PC-9 (cell line): ENCODE measurements around the gene SEL1L3. TPM values are rescaled to one million over a fixed set of nuclear protein-coding genes. Genes with fewer than 3 reads are reported as not detected.

Experiments
- BruUV-seq: library from RNA; stranded (reverse); fragments of 400-500 nt; replicated peaks from 2 replicates; lab custom pipeline; 2021; lab: Mats Ljungman, UMichigan
- CTCF ChIA-PET: fragments of 300-600 bp; sonication (Branson Sonifier 250); formaldehyde crosslinking; loops from one replicate; lab custom pipeline; 2022; ENCODE audit warnings: antibody characterized with exemption; lab: Charles Lee
- POLR2A ChIA-PET: fragments of 300-600 bp; sonication (Branson Sonifier 250); formaldehyde crosslinking; loops from one replicate; lab custom pipeline; 2022; ENCODE audit warnings: antibody characterized with exemption; ENCODE audit not compliant: unreplicated experiment; lab: Charles Lee
- DNase-seq, 2 experiments: peaks; one replicate each; pipeline versions ENCODE4 v3.0.0 to v3.0.0-alpha.2; 2015 to 2022; ENCODE audit warnings: mixed read lengths in 1 of 2
- H2AFZ ChIP-seq: fragments of 200-600 bp; sonication (generic); 2 replicates; pipeline ENCODE4 v1.8.1; 2017; ENCODE audit warnings: antibody characterized with exemption
- H3F3A ChIP-seq: fragments of 200-600 bp; sonication (generic); 2 replicates; pipeline ENCODE4 v1.8.1; 2017; ENCODE audit warnings: antibody characterized with exemption, mild to moderate bottlenecking, low read depth; ENCODE audit not compliant: insufficient read depth
- H3K27ac ChIP-seq: fragments of 200-600 bp; sonication (generic); 2 replicates; pipeline ENCODE4 v1.6.1; 2016; ENCODE audit warnings: mixed run types
- H3K27me3 ChIP-seq: fragments of 200-600 bp; sonication (generic); 2 replicates; pipeline ENCODE4 v1.6.1; 2016; ENCODE audit warnings: low read depth, mixed run types; ENCODE audit not compliant: insufficient read depth
- H3K36me3 ChIP-seq: fragments of 200-600 bp; sonication (generic); 2 replicates; pipeline ENCODE4 v1.6.1; 2016; ENCODE audit warnings: low read depth, mixed run types
- H3K4me1 ChIP-seq: fragments of 200-600 bp; sonication (generic); replicated peaks from 2 replicates; pipeline ENCODE4 v1.6.1; 2016; ENCODE audit warnings: mixed run types; ENCODE audit not compliant: insufficient read depth
- H3K4me2 ChIP-seq: fragments of 200-600 bp; sonication (generic); 2 replicates; pipeline ENCODE4 v1.6.1; 2017; ENCODE audit warnings: mixed run types
- H3K4me3 ChIP-seq: fragments of 200-600 bp; sonication (generic); 2 replicates; pipeline ENCODE4 v1.6.1; 2016; ENCODE audit warnings: mixed run types
- H3K79me2 ChIP-seq: fragments of 200-600 bp; sonication (generic); 2 replicates; pipeline ENCODE4 v1.6.1; 2017; ENCODE audit warnings: low read depth, mixed run types
- H3K9me2 ChIP-seq: fragments of 200-600 bp; sonication (generic); 2 replicates; pipeline ENCODE4 v1.8.1; 2017; ENCODE audit warnings: mild to moderate bottlenecking; ENCODE audit not compliant: insufficient read depth
- H3K9me3 ChIP-seq: fragments of 200-600 bp; sonication (generic); 2 replicates; pipeline ENCODE4 v1.8.1; 2016; ENCODE audit warnings: low read depth; ENCODE audit not compliant: insufficient read depth
- H4K20me1 ChIP-seq: fragments of 200-600 bp; sonication (generic); 2 replicates; pipeline ENCODE4 v1.8.1; 2017; ENCODE audit not compliant: insufficient read depth
- EZH2 ChIP-seq: fragments of 200-600 bp; sonication (generic); IDR thresholded peaks from 2 replicates; pipeline ENCODE4 v1.8.0; 2017; ENCODE audit warnings: antibody characterized with exemption, low read depth
- intact Hi-C: fragments of 100-400 bp; cut with micrococcal nuclease; formaldehyde crosslinking; loops from one replicate; pipeline ENCODE4 v1.10.0; 2022; ENCODE audit not compliant: unreplicated experiment
- total RNA-seq: library from RNA; stranded (reverse); gene quantifications from 2 replicates; pipeline ENCODE4 v1.2.3, GENCODE V29; 2021
- TF ChIP-seq, protein P1 (sequence below): fragments of 200-600 bp; sonication (generic); conservative IDR thresholded peaks from 2 replicates; pipeline ENCODE4 v1.6.1; 2017; ENCODE audit warnings: mixed run types, antibody characterized with exemption, mild to moderate bottlenecking, moderate library complexity

SEL1L3 gene
- total RNA-seq, 1 experiment from 2014 or later: 79.2 TPM

DNA sequence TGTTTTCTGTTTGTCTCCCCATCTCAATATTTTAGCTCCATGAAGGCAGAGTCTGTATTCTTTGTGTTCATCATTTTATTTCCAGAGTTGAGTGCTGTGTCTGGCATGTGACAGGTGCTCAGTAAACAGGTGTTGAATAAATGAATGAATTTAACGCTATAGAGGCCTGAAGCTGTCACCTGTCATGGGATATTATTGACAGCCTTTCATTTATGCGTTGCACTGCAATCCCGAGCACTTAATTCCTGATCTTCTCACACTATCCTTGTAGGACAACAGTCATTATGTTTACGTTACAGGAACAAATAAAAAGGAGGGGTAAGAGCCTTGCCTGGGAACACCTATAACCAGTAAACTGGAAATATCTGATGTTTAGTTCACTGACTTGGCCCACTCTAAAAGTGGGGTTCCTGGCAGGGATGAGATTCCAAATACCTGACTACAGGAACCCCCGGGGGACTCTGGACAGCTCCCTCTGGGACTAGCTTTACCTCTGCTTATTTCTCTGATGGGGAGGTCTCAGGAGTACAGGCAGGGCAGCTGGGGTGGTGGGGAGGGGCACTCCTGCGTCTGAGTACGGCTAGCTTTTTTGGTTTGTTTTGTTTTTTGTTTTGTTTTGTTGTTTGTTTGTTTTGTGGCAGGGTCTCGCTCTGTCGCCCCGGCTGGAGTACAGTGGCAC, 36.6 kb downstream of the SEL1L3 start:
- no peaks in the 10 kb centered on the region for H3K4me1 ChIP-seq
- CTCF ChIA-PET: no interaction called here
- H3K9me2 ChIP-seq: no peaks in the 10 kb centered on the region
- POLR2A ChIA-PET: no interaction called here
- DNase-seq: no peak
- no peaks in the 10 kb centered on the region for H3K36me3 ChIP-seq
- TF ChIP-seq, protein P1, sequence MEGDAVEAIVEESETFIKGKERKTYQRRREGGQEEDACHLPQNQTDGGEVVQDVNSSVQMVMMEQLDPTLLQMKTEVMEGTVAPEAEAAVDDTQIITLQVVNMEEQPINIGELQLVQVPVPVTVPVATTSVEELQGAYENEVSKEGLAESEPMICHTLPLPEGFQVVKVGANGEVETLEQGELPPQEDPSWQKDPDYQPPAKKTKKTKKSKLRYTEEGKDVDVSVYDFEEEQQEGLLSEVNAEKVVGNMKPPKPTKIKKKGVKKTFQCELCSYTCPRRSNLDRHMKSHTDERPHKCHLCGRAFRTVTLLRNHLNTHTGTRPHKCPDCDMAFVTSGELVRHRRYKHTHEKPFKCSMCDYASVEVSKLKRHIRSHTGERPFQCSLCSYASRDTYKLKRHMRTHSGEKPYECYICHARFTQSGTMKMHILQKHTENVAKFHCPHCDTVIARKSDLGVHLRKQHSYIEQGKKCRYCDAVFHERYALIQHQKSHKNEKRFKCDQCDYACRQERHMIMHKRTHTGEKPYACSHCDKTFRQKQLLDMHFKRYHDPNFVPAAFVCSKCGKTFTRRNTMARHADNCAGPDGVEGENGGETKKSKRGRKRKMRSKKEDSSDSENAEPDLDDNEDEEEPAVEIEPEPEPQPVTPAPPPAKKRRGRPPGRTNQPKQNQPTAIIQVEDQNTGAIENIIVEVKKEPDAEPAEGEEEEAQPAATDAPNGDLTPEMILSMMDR: no peak
- no peak for TF ChIP-seq EZH2
- H3K9me3 ChIP-seq: no peaks in the 10 kb centered on the region
- no peaks in the 10 kb centered on the region for H3F3A ChIP-seq
- no peaks in the 10 kb centered on the region for H4K20me1 ChIP-seq
- no peak overlapping the region for H3K27ac ChIP-seq
- H3K79me2 ChIP-seq: no peaks in the 10 kb centered on the region
- BruUV-seq: no TSS peak
- H2AFZ ChIP-seq: no peak overlapping the region
- intact Hi-C loops: no loop called here
- H3K4me2 ChIP-seq: no peak overlapping the region
- no peaks in the 10 kb centered on the region for H3K27me3 ChIP-seq
- H3K4me3 ChIP-seq: no peak overlapping the region

DNA sequence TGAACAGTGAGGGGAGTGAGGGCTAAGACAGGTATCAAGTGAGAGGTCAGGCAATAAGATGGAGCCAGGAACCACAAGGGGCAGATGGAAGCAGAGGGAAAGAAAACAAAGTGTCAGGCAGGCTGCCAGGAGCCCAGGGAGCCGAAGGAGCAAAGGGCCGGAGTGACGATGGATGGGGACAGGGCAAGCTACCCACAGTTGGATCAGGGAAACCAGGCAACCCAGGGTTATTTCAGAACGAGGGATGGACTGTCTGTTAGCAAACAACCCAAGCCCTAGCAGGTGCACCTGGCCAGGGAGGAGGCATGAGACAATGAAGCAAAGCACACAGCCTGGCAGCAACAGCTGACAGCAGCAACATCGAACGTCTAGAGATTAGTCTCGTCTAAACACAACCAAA, 39.2 kb downstream of the SEL1L3 start:
- H3K36me3 ChIP-seq: no peaks in the 10 kb centered on the region
- H3K4me2 ChIP-seq: no peak overlapping the region
- CTCF ChIA-PET: no interaction called here

DNA sequence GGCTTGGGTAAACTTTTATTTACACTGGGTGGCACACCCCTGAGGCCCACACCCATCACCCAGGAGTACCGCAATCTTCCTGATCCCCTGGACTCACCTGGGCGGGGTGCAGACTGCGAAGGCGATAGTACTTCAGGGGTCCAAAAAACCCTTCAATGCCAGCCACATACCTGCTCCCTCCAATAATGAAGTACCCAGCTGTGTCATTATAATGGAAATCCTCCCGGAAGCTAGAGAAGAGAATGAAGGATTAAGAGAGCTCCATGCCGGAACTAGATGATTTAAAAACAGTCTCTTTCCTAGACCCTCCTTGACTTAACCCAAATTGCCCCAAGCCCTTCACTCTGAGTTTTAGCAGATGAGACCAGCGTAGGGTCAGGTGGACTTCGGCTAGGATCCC, 40.9 kb downstream of the SEL1L3 start:
- Histone ChIP-seq H3K27ac (no peak overlapping the region), H3K4me3 (no peak overlapping the region), H4K20me1 (no peaks in the 10 kb centered on the region), H3K79me2 (no peaks in the 10 kb centered on the region), H3K36me3 (no peaks in the 10 kb centered on the region), H3F3A (no peaks in the 10 kb centered on the region), H3K9me2 (no peaks in the 10 kb centered on the region), H3K4me2 (no peak overlapping the region), H3K4me1 (no peaks in the 10 kb centered on the region), H3K9me3 (no peaks in the 10 kb centered on the region), H3K27me3 (no peaks in the 10 kb centered on the region), H2AFZ (no peak overlapping the region)
- BruUV-seq: no TSS peak
- intact Hi-C loops: no loop called here
- POLR2A ChIA-PET: no interaction called here
- CTCF ChIA-PET: no interaction called here
- TF ChIP-seq EZH2: no peak
- TF ChIP-seq, protein P1: no peak
- DNase-seq: no peak

More for the DNA sequence above, 39.2 kb downstream of the SEL1L3 start:
- no peak overlapping the region for H3K27ac ChIP-seq
- no peak for DNase-seq
- POLR2A ChIA-PET: no interaction called here
- no peak for TF ChIP-seq EZH2
- TF ChIP-seq, protein P1: no peak
- no peaks in the 10 kb centered on the region for H3K79me2 ChIP-seq
- no peaks in the 10 kb centered on the region for H3K9me2 ChIP-seq
- BruUV-seq: no TSS peak
- no peaks in the 10 kb centered on the region for H4K20me1 ChIP-seq
- intact Hi-C loops: no loop called here
- H3K9me3 ChIP-seq: no peaks in the 10 kb centered on the region
- no peaks in the 10 kb centered on the region for H3K4me1 ChIP-seq
- no peak overlapping the region for H2AFZ ChIP-seq
- no peaks in the 10 kb centered on the region for H3F3A ChIP-seq
- H3K4me3 ChIP-seq: no peak overlapping the region
- H3K27me3 ChIP-seq: no peaks in the 10 kb centered on the region
